Gastroesophageal sphincter (tissue), 4 donors: ENCODE results near the gene AKAP11. TPM values are rescaled to one million over a fixed set of nuclear protein-coding genes. Genes with fewer than 3 reads are reported as not detected.

Experiments used
- ATAC-seq: fragments of 150-250 bp; one replicate; pipeline ENCODE4 v1.9.1; 2016; ENCODE audit warnings: mild to moderate bottlenecking, moderate library complexity
- H3K27ac ChIP-seq, 4 donors: fragments of 200-600 bp; sonication (generic) in 3 of 4; 1 replicate in 3 of 4; 2 replicates in 1 of 4; pipeline ENCODE4 v1.5.1; 2016 to 2019
- H3K27me3 ChIP-seq: fragments of 200-600 bp; sonication (generic); one replicate; pipeline ENCODE4 v1.5.1; 2019
- H3K36me3 ChIP-seq, 2 donors: fragments of 200-600 bp; sonication (generic); one replicate each; pipeline ENCODE4 v1.5.1; 2019; ENCODE audit warnings: control low read depth in 1 of 2
- H3K4me1 ChIP-seq, 3 donors: fragments of 200-600 bp; sonication (generic); 1 replicate in 2 of 3; 2 replicates in 1 of 3; pipeline ENCODE4 v1.5.1; 2016 to 2019; ENCODE audit warnings: control low read depth in 2 of 3
- H3K4me3 ChIP-seq, 2 donors: fragments of 200-600 bp; sonication (generic); one replicate each; pipeline ENCODE4 v1.5.1; 2019; ENCODE audit warnings: mild to moderate bottlenecking in 1 of 2, moderate library complexity in 1 of 2
- H3K9me3 ChIP-seq, 3 donors: fragments of 200-600 bp; sonication (generic); one replicate each; pipeline ENCODE4 v1.5.1; 2017 to 2019; ENCODE audit warnings: control low read depth in 2 of 3
- CTCF ChIP-seq, 4 experiments: fragments of 200-600 bp in 2 of 4; fragments of 450-650 bp in 2 of 4; sonication (generic) in 1 of 4; IDR thresholded peaks; one replicate each; pipeline ENCODE4 v1.5.1; 2017 to 2019; ENCODE audit warnings: antibody characterized with exemption in 4 of 4, mild to moderate bottlenecking in 2 of 4, moderate library complexity in 2 of 4
- EP300 ChIP-seq: sonication (generic); formaldehyde crosslinking; IDR thresholded peaks from one replicate; pipeline ENCODE4 v1.6.1; 2017; ENCODE audit warnings: antibody characterized with exemption, mild to moderate bottlenecking
- POLR2A ChIP-seq, 2 donors: fragments of 450-650 bp; IDR thresholded peaks; one replicate each; pipeline ENCODE4 v1.6.1; 2017; ENCODE audit warnings: antibody characterized with exemption in 2 of 2, mild to moderate bottlenecking in 2 of 2, moderate library complexity in 1 of 2
- POLR2AphosphoS5 ChIP-seq: sonication (generic); formaldehyde crosslinking; IDR thresholded peaks from one replicate; pipeline ENCODE4 v1.6.1; 2017; ENCODE audit warnings: antibody characterized with exemption
- WGBS, 2 donors: methylation state at CpG; one replicate each; pipeline ENCODE4 v1.1.5; 2018; ENCODE audit warnings: low coverage in 1 of 2; 5-methylcytosine and 5-hydroxymethylcytosine counted together
- total RNA-seq, 4 donors: library from RNA; depleted of rRNA; stranded (reverse); fragments of >200 nt; gene quantifications; one replicate each; pipeline ENCODE4 v1.1.0, GENCODE V29; 2016

Gene AKAP11
- total RNA-seq, 4 donors from 2014 or later = 41.1 to 53.4 (median 45.3) TPM

GRCh38 chr13:42271337-42272114, 426 bp upstream of the AKAP11 start:
- Histone ChIP-seq H3K27ac (peak overlapping the region; percentile 78 to 94 (median 92)), H3K4me1 (peaks cover 0 to 43% (median 5%) of the 10 kb centered on the region in 3 donors), H3K36me3 (no peaks in the 10 kb centered on the region), H3K27me3 (no peaks in the 10 kb centered on the region), H3K4me3 (peak overlapping the region; percentile 89 to 94), H3K9me3 (no peaks in the 10 kb centered on the region)
- 13 to 50% methylated on average over 2 to 5 of the region's 57 CpGs for WGBS, 2 donors
- peak in 1 of 2 donors; percentile 16 for TF ChIP-seq POLR2A (IDR thresholded peaks at IDR 0.05)
- TF ChIP-seq CTCF (IDR thresholded peaks at IDR 0.05) = no peak
- TF ChIP-seq EP300 = no peak
- no peak for TF ChIP-seq POLR2AphosphoS5
- peak; percentile 97 for ATAC-seq

GRCh38 chr13:42272804-42273175, 838 bp downstream of the AKAP11 start:
- H3K9me3 ChIP-seq = no peaks in the 10 kb centered on the region
- 3% methylated on average over 4 of the region's 4 CpGs for WGBS, 2 donors

GRCh38 chr13:42274386-42275097, 2.6 kb downstream of the AKAP11 start:
- H3K4me1 ChIP-seq = peaks cover 0 to 55% (median 5%) of the 10 kb centered on the region in 3 donors
- no peaks in the 10 kb centered on the region for H3K27me3 ChIP-seq
- peak overlapping the region in 1 of 4 donors; percentile 6 for H3K27ac ChIP-seq
- WGBS, 2 donors = 88 to 89% methylated on average over 5 to 8 of the region's 10 CpGs
- H3K36me3 ChIP-seq = no peaks in the 10 kb centered on the region
- no peak for ATAC-seq
- H3K9me3 ChIP-seq = no peaks in the 10 kb centered on the region
- no peak overlapping the region for H3K4me3 ChIP-seq
- TF ChIP-seq POLR2A (IDR thresholded peaks at IDR 0.05) (no peak), CTCF (IDR thresholded peaks at IDR 0.05) (no peak), EP300 (no peak), POLR2AphosphoS5 (no peak)

More at GRCh38 chr13:42272804-42273175, 838 bp downstream of the AKAP11 start:
- Histone ChIP-seq H3K4me3 (peak overlapping the region; percentile 89 to 94), H3K27ac (peak overlapping the region; percentile 78 to 94 (median 92)), H3K36me3 (no peaks in the 10 kb centered on the region), H3K27me3 (no peaks in the 10 kb centered on the region), H3K4me1 (peaks cover 0 to 44% (median 5%) of the 10 kb centered on the region in 3 donors)
- TF ChIP-seq CTCF (IDR thresholded peaks at IDR 0.05) (no peak), EP300 (no peak), POLR2AphosphoS5 (no peak), POLR2A (IDR thresholded peaks at IDR 0.05) (no peak)
- no peak for ATAC-seq

- no peaks in the 10 kb centered on the region for H3K36me3 ChIP-seq
- H3K4me3 ChIP-seq = no peak overlapping the region
- TF ChIP-seq CTCF (IDR thresholded peaks at IDR 0.05) (no peak), POLR2AphosphoS5 (no peak), POLR2A (IDR thresholded peaks at IDR 0.05) (no peak), EP300 (no peak)
- ATAC-seq = no peak
- H3K27ac ChIP-seq = no peak overlapping the region
- WGBS, 2 donors = 56 to 83% methylated on average over 1 to 2 of the region's 2 CpGs
- no peaks in the 10 kb centered on the region for H3K27me3 ChIP-seq
- peaks cover 0 to 60% (median 5%) of the 10 kb centered on the region in 3 donors for H3K4me1 ChIP-seq
- H3K9me3 ChIP-seq = no peaks in the 10 kb centered on the region
Measured at GRCh38 chr13:42275098-42275471, 3.1 kb downstream of the AKAP11 start.
